Amniotic epithelial cell (primary cell): ENCODE data around the gene NFILZ.

Experiments
- DNase-seq: peaks from one replicate; pipeline ENCODE4 v3.0.0-alpha.2; 2010; ENCODE audit warnings: low read depth

Gene NFILZ

GRCh38 chr19:8629996-8630683 lies at the start of gene NFILZ:
Gene NFILZ (plus strand): TSS chr19:8630633. CDS start chr19:8676766, 46,133 bp downstream.
- no peak for DNase-seq

GRCh38 chr19:8580710-8581281 lies 49.6 kb upstream of the NFILZ start:
- DNase-seq = peak; percentile 52

GRCh38 chr19:8584965-8585893 lies 45.2 kb upstream of the NFILZ start:
- no peak for DNase-seq

- DNase-seq = peak; percentile 44
Measured at GRCh38 chr19:8585894-8586750, 44.3 kb upstream of the NFILZ start.

- DNase-seq = no peak
Measured at GRCh38 chr19:8589177-8589714, 41.2 kb upstream of the NFILZ start.

GRCh38 chr19:8592231-8593009 lies 38.0 kb upstream of the NFILZ start:
- peak; percentile 92 for DNase-seq

- peak; percentile 35 for DNase-seq
Measured at GRCh38 chr19:8593931-8594330, 36.5 kb upstream of the NFILZ start.

- no peak for DNase-seq
Measured at GRCh38 chr19:8595651-8596050, 34.8 kb upstream of the NFILZ start.

GRCh38 chr19:8596168-8596567 lies 34.3 kb upstream of the NFILZ start:
- no peak for DNase-seq

- DNase-seq = no peak
Measured at GRCh38 chr19:8600064-8600463, 30.4 kb upstream of the NFILZ start.

- no peak for DNase-seq
Measured at GRCh38 chr19:8600816-8601215, 29.6 kb upstream of the NFILZ start.

- no peak for DNase-seq
Measured at GRCh38 chr19:8601796-8602195, 28.6 kb upstream of the NFILZ start.

GRCh38 chr19:8605514-8605913 lies 24.9 kb upstream of the NFILZ start:
- DNase-seq = no peak

GRCh38 chr19:8607386-8607785 lies 23.0 kb upstream of the NFILZ start:
- no peak for DNase-seq

GRCh38 chr19:8608941-8609278 lies 21.5 kb upstream of the NFILZ start:
- DNase-seq = no peak

GRCh38 chr19:8609279-8610040 lies 21.0 kb upstream of the NFILZ start:
- peak; percentile 67 for DNase-seq

GRCh38 chr19:8610041-8610935 lies 20.1 kb upstream of the NFILZ start, which contains the start of gene ADAMTS10:
Gene ADAMTS10 (minus strand): TSS chr19:8610715. CDS start chr19:8605710, 5,005 bp downstream.
- peak; percentile 43 for DNase-seq

- DNase-seq = no peak
Measured at GRCh38 chr19:8610936-8611300, 19.5 kb upstream of the NFILZ start.

GRCh38 chr19:8611391-8611876 lies 19.0 kb upstream of the NFILZ start:
- no peak for DNase-seq
